MG63 (cell line): Measurements from ENCODE around the gene AP4S1. TPM values are rescaled to one million over a fixed set of nuclear protein-coding genes. Genes with fewer than 3 reads are reported as not detected.
"Not testable (repeated sequence)": the region's sequence is repeated elsewhere in the genome, so short reads cannot be mapped to it uniquely, and the experiment has no call there.

Experiments used
- DNase-seq: peaks from one replicate; pipeline ENCODE4 v3.0.0-alpha.2; 2020
- H3K27me3 ChIP-seq: fragments of 250-450 bp; sonication (Bioruptor Pico); 2 replicates; pipeline ENCODE4 v1.5.1; 2020; ENCODE audit warnings: mild to moderate bottlenecking, moderate library complexity
- H3K36me3 ChIP-seq: fragments of 250-450 bp; sonication (Bioruptor Pico); 2 replicates; pipeline ENCODE4 v1.5.1; 2020; ENCODE audit warnings: mild to moderate bottlenecking, moderate library complexity
- H3K4me3 ChIP-seq: fragments of 250-450 bp; sonication (Bioruptor Pico); 2 replicates; pipeline ENCODE4 v1.5.1; 2020; ENCODE audit warnings: mild to moderate bottlenecking, moderate library complexity
- H3K9me3 ChIP-seq: fragments of 250-450 bp; sonication (Bioruptor Pico); 2 replicates; pipeline ENCODE4 v1.5.1; 2020; ENCODE audit warnings: mild to moderate bottlenecking, moderate library complexity
- total RNA-seq: library from RNA; depleted of rRNA; stranded (reverse); fragments of >200 nt; shearing (Covaris generic); gene quantifications from 2 replicates; pipeline ENCODE4 v1.2.3, GENCODE V29; 2014; ENCODE audit warnings: low replicate concordance

The AP4S1 gene
- total RNA-seq, 1 experiment from 2014 or later = 1.9 TPM

DNA sequence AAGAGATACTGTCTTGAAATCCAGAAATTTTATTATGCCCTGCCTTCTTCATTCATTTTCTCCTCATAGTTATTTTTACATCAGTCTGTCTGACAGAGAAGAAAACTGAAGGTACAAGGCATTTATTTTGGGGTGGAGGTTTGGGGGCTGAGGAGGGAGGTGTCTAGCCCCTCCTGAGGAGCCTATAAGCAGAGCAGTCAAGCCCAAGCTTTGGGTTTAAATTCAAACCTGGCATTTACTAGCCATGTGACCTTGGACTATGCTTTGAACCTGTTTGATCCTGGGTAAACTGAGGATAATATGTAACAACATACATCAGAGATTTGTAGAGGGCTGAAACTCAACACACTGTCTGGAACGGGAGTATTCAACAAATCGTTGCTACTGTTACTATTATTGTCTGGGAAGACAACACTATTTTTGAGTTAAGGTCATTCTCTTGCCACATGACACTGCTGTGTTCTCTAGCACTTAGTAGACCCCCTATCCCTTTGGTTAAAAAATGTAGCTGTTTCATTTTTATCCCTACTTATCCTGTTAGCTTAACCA, 66.8 kb downstream of the AP4S1 start:
- no peak for DNase-seq
- Histone ChIP-seq H3K36me3 (no peaks in the 10 kb centered on the region), H3K4me3 (no peak overlapping the region), H3K27me3 (no peaks in the 10 kb centered on the region), H3K9me3 (no peaks in the 10 kb centered on the region)

GRCh38 chr14:31093884-31094839, 68.7 kb downstream of the AP4S1 start:
- H3K27me3 ChIP-seq, H3K4me3 ChIP-seq, H3K36me3 ChIP-seq, DNase-seq, H3K9me3 ChIP-seq: not testable (repeated sequence)

- H3K36me3 ChIP-seq, H3K27me3 ChIP-seq, H3K9me3 ChIP-seq, DNase-seq, H3K4me3 ChIP-seq: not testable (repeated sequence)
These were observed 70.4 kb downstream of the AP4S1 start for GRCh38 chr14:31095817-31096216.

- Histone ChIP-seq H3K36me3 (peaks cover 12% of the 10 kb centered on the region), H3K4me3 (no peak overlapping the region), H3K9me3 (no peaks in the 10 kb centered on the region), H3K27me3 (no peaks in the 10 kb centered on the region)
- DNase-seq = no peak
These were observed 70.8 kb downstream of the AP4S1 start for GRCh38 chr14:31096255-31096654.

DNA sequence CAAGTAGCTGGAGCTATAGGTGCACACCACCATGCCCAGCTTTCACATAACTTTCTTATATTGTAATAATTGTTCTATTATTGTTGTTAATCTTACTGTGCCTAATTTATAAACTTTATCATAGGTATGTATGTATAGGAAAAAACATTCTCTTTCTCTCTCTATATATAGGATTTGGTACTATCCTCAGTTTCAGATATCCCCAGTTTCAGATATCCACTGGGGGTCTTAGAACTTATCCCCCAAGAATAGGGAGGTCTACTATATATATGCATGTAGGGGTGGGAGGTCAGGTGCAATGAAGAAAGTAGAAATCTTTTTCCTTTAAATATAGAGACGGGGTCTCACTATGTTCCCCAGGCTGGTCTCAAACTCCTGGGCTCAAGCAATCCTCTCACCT, 71.6 kb downstream of the AP4S1 start:
- DNase-seq = no peak
- no peaks in the 10 kb centered on the region for H3K9me3 ChIP-seq
- no peak overlapping the region for H3K4me3 ChIP-seq
- H3K27me3 ChIP-seq = no peaks in the 10 kb centered on the region
- peaks cover 14% of the 10 kb centered on the region for H3K36me3 ChIP-seq

DNA sequence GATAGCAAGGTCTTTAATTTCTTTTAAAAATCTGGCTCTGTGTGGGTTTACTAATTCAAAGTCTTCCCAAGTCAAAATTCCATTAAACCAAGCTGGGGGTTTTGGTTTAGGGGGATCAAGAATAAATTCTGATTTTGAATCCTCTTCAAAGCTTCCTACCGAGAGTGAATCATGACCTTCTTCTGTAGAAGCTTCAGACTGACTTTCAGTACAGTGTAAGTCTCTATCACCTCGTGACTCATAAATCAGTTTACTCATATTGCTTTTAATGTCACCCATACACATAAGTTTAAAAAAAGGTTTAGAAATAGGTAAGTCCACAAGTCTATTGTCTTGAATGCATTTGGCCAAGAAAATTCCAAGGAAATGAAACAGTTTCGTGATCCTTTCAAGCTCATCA, 81.3 kb downstream of the AP4S1 start:
- Histone ChIP-seq H3K36me3 (peaks cover 52% of the 10 kb centered on the region), H3K4me3 (no peak overlapping the region), H3K27me3 (no peaks in the 10 kb centered on the region), H3K9me3 (no peaks in the 10 kb centered on the region)
- no peak for DNase-seq

- Histone ChIP-seq H3K27me3 (no peaks in the 10 kb centered on the region), H3K9me3 (no peaks in the 10 kb centered on the region), H3K36me3 (peaks cover 43% of the 10 kb centered on the region), H3K4me3 (no peak overlapping the region)
- DNase-seq = no peak
These were observed 83.8 kb downstream of the AP4S1 start for GRCh38 chr14:31109257-31109656.

DNA sequence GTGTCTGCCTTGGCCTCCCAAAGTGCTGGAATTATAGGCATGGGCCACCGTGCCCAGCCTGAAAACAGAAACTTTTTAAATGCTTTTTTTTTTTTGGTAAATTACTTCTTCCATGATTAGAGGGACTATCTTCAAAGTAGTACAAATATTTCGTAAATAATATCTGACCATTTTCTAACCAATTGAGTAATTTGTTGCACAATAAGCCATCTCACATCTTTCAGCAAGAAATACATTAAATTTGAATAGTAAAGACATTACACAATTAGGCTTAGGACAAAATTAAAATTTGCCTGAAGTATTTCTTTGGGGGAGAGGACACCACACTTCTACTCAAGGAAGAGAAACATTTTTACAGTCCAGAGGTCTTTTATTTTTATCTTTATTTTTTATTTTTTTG, 85.4 kb downstream of the AP4S1 start:
- no peak for DNase-seq
- Histone ChIP-seq H3K9me3 (no peaks in the 10 kb centered on the region), H3K4me3 (no peak overlapping the region), H3K27me3 (no peaks in the 10 kb centered on the region), H3K36me3 (peaks cover 40% of the 10 kb centered on the region)

DNA sequence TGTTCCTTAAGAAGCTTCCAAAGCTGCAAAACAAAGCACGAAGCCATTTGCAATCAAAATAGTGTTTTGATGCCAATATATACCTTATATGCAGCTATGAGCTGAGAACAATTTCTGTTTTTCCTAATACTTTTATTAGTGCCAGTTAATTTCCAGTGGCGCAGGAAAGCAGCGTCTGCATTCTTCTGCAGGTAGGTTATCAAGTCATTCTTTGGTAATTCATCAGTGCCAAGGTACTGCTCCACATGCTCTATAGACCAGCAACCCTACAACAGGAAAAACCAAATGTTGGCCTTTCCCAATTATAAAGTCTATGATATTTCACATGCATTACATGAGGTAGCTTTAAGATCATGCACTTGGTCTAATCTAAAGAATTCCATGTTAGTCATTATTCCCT, 88.3 kb downstream of the AP4S1 start:
- no peak overlapping the region for H3K4me3 ChIP-seq
- H3K9me3 ChIP-seq = no peaks in the 10 kb centered on the region
- H3K36me3 ChIP-seq = peaks cover 29% of the 10 kb centered on the region

DNA sequence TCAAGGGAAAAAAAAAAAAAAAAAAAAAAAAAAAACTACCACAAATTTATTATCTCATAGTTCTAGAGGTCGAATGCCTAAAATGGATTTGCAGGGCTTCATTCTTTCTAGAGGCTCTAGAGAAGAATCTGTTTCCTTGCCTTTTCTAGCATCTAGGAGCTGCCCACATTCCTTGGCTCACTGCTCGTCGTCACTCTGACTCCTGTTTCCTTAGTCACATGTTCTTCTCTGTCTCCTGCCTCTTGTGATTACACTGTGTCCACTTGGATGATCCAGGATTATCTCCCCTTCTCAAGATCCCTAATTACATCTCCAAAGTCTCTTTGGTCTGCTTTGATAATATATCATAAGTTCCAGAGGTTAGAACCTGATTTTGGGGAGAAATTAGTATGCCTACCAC, 93.4 kb downstream of the AP4S1 start:
- H3K4me3 ChIP-seq = no peak overlapping the region
- no peaks in the 10 kb centered on the region for H3K27me3 ChIP-seq
- H3K9me3 ChIP-seq = no peaks in the 10 kb centered on the region
- DNase-seq = no peak
- peaks cover 45% of the 10 kb centered on the region for H3K36me3 ChIP-seq

More for the DNA sequence above, 88.3 kb downstream of the AP4S1 start:
- no peaks in the 10 kb centered on the region for H3K27me3 ChIP-seq
- no peak for DNase-seq

DNA sequence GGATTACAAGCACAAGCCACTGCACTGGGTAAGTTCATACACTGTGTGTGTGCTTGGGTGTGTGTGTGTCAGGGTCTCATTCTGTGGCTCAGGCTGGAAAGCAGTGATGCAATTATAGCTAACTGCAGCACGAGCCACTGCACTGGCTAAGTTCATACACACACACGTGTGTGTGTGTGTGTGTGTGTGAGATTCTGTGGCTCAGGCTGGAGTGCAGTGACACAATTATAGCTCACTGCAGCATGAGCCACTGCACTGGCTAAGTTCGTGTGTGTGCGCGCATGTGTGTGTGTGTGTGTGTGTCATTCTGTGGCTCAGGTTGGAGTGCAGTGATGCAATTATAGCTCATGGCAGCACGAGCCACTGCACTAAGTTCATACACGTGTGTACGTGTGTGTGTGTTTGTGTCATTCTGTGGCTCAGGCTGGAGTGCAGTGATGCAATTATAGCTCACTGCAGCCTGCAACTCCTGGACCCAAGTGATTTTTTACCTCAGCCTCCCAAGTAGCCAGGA, 96.7 kb downstream of the AP4S1 start:
- Histone ChIP-seq H3K9me3 (no peaks in the 10 kb centered on the region), H3K36me3 (peaks cover 39% of the 10 kb centered on the region), H3K27me3 (no peaks in the 10 kb centered on the region), H3K4me3 (no peak overlapping the region)
- no peak for DNase-seq

GRCh38 chr14:31122921-31123320, 97.5 kb downstream of the AP4S1 start:
- Histone ChIP-seq H3K9me3 (no peaks in the 10 kb centered on the region), H3K36me3 (peaks cover 42% of the 10 kb centered on the region), H3K4me3 (no peak overlapping the region), H3K27me3 (no peaks in the 10 kb centered on the region)
- no peak for DNase-seq

DNA sequence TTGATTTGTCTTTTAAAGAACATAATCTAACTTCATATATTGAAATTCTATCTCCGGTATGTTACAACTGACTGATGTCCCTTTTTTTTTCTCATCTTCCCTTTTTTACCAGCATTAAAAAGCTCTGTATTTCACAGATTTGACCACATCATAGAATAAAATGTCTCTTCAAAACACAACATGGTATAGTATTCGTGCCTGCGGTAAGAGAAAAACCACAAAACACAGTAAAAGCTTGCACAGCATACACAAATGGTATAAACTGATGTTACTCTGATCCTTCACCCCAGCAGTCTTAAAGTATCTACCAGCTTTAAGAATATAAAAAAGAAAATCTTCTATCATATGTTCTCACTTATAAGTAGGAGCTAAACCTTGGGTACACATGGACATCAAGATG, 98.7 kb downstream of the AP4S1 start:
- H3K27me3 ChIP-seq = no peaks in the 10 kb centered on the region
- no peaks in the 10 kb centered on the region for H3K9me3 ChIP-seq
- H3K4me3 ChIP-seq = no peak overlapping the region
- H3K36me3 ChIP-seq = peaks cover 42% of the 10 kb centered on the region
- no peak for DNase-seq

- H3K36me3 ChIP-seq = peaks cover 39% of the 10 kb centered on the region
- no peaks in the 10 kb centered on the region for H3K27me3 ChIP-seq
- H3K9me3 ChIP-seq = no peaks in the 10 kb centered on the region
- no peak for DNase-seq
- no peak overlapping the region for H3K4me3 ChIP-seq
These were observed 99.8 kb downstream of the AP4S1 start for GRCh38 chr14:31125231-31125630.

DNA sequence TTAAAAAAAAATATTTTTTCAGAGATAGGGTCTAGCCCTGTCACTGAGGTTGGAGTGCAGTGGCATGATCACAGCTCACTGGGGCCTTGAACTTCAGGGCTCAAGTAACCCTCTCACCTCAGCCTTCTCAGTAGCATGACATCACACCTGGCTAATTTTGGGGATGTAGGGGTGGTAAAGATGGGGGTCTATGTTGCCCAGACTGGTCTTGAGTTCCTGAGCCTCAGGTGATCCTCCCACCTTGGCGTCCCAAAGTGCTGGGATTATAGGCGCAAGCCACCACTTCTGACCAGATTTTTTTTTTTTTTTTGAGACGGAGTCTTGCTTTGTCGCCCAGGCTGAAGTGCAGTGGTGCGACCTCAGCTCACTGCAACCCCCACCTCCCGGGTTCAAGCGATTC, 101.2 kb downstream of the AP4S1 start:
- Histone ChIP-seq H3K4me3 (no peak overlapping the region), H3K9me3 (no peaks in the 10 kb centered on the region), H3K27me3 (no peaks in the 10 kb centered on the region), H3K36me3 (peaks cover 42% of the 10 kb centered on the region)
- no peak for DNase-seq

- Histone ChIP-seq H3K4me3 (no peak overlapping the region), H3K27me3 (no peaks in the 10 kb centered on the region), H3K9me3 (no peaks in the 10 kb centered on the region), H3K36me3 (peaks cover 46% of the 10 kb centered on the region)
- DNase-seq = no peak
These were observed 102.2 kb downstream of the AP4S1 start for GRCh38 chr14:31127690-31128089.

DNA sequence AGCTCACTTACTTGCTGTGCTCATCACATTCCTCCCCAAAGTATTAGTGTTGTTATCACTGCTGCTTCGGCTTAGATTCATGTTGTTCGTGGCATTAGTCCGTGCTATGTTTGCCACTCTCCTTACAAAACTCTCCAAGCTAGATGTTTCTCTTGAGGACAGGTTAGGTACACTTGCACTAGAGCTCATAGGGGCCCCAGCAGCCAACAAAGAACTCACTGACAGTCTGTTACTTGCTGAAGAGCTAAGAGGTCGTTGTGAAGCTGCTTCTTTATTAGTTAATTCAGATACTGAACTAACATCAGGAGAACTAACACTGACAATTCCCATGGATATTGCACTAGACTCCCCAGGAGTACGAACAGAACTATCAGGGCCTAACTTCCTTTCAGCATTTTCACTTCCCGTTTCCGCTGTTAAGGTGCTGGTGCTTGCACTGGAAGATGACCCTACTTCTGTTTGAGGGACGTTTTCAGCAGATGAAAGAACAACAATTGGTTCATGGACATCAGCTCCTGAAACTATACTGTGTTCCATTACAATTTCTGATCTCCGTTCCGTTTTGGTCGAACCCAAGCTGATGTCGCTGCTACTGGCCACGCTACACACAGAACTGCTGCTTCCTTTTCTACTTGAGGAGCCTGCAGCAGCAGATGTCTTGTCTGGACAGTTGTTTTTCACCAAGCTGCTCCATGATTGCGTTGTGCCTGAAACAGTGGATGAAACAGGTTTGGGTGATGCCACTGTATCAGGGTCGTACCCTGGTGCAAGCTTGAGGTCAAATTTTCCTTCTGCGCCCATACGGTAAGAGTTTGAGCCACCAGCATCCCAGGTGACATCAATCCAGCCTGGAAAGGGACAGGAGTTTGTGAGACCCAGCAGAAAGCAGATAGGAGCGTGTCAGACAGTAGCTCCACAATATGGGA, 103.4 kb downstream of the AP4S1 start:
- H3K4me3 ChIP-seq = no peak overlapping the region
- H3K27me3 ChIP-seq = no peaks in the 10 kb centered on the region
- no peaks in the 10 kb centered on the region for H3K9me3 ChIP-seq
- DNase-seq = no peak
- H3K36me3 ChIP-seq = peaks cover 41% of the 10 kb centered on the region
